HepG2 (cell line): ENCODE results near the gene DELE1. TPM values are rescaled to one million over a fixed set of nuclear protein-coding genes. Genes with fewer than 3 reads are reported as not detected.

ENCODE experiments used
- AGO1 ChIP-seq: fragments of 200-400 bp; formaldehyde crosslinking; IDR thresholded peaks from 2 replicates; pipeline ENCODE4 v1.6.1; 2017; ENCODE audit warnings: mild to moderate bottlenecking, low read depth, low read length, moderate library complexity; ENCODE audit not compliant: poor library complexity, severe bottlenecking
- AHDC1 ChIP-seq: sonication (generic); formaldehyde crosslinking; IDR thresholded peaks from 2 replicates; pipeline ENCODE4 v1.5.1; 2020; ENCODE audit warnings: mild to moderate bottlenecking, missing genetic modification reagents, borderline replicate concordance
- ATF4 ChIP-seq, 2 experiments: fragments of 450-650 bp in 1 of 2; sonication (generic) in 1 of 2; formaldehyde crosslinking; IDR thresholded peaks; 2 replicates each; pipeline versions ENCODE4 v1.5.0 to v1.8.0; 2020 to 2022; ENCODE audit warnings: mild to moderate bottlenecking in 1 of 2, missing genetic modification reagents in 1 of 2
- DDIT3 ChIP-seq: sonication (generic); formaldehyde crosslinking; IDR thresholded peaks from 2 replicates; pipeline ENCODE4 v1.4.0; 2020; ENCODE audit warnings: mild to moderate bottlenecking, missing genetic modification reagents
- HNRNPK ChIP-seq: fragments of 200-400 bp; formaldehyde crosslinking; IDR thresholded peaks from 2 replicates; pipeline ENCODE4 v1.6.1; 2018; ENCODE audit warnings: low read length, low read depth, moderate library complexity, mild to moderate bottlenecking; ENCODE audit not compliant: poor library complexity, severe bottlenecking
- IRF9 ChIP-seq: sonication (generic); formaldehyde crosslinking; IDR thresholded peaks from 2 replicates; pipeline ENCODE4 v1.8.0; 2022; ENCODE audit warnings: missing genetic modification reagents, mild to moderate bottlenecking, borderline replicate concordance
- MAZ ChIP-seq, 2 experiments: sonication (generic) in 1 of 2; formaldehyde crosslinking in 1 of 2; IDR thresholded peaks; 2 replicates each; pipeline versions ENCODE4 v1.5.0 to v1.6.1; 2012 to 2020; ENCODE audit warnings: low read depth in 2 of 2, mild to moderate bottlenecking in 2 of 2, borderline replicate concordance in 1 of 2, improper control_type of control experiment in 1 of 2, low read length in 1 of 2, missing genetic modification reagents in 1 of 2, moderate library complexity in 1 of 2
- NCOA1 ChIP-seq: sonication (generic); formaldehyde crosslinking; IDR thresholded peaks from 2 replicates; pipeline ENCODE4 v1.9.0; 2021; ENCODE audit warnings: missing genetic modification reagents
- RXRB ChIP-seq: IDR thresholded peaks from 2 replicates; pipeline ENCODE4 v1.6.1; 2016; ENCODE audit warnings: borderline replicate concordance, missing genetic modification reagents, missing compliant biosample characterization
- SMAD9 ChIP-seq: sonication (generic); formaldehyde crosslinking; IDR thresholded peaks from 2 replicates; pipeline ENCODE4 v1.5.1; 2020; ENCODE audit warnings: mild to moderate bottlenecking, missing genetic modification reagents
- SOX13 ChIP-seq, 3 experiments: fragments of 450-650 bp in 1 of 3; sonication (generic) in 1 of 3; formaldehyde crosslinking in 1 of 3; IDR thresholded peaks in 2 of 3; conservative IDR thresholded peaks in 1 of 3; 2 replicates each; pipeline versions ENCODE4 v1.5.0 to v1.6.1; 2016 to 2020; ENCODE audit warnings: antibody characterized with exemption in 1 of 3, mild to moderate bottlenecking in 1 of 3, missing compliant biosample characterization in 1 of 3, missing genetic modification reagents in 1 of 3, moderate library complexity in 1 of 3
- ZBTB3 ChIP-seq: sonication (generic); formaldehyde crosslinking; IDR thresholded peaks from 2 replicates; pipeline ENCODE4 v1.4.0; 2020; ENCODE audit warnings: low read depth, mild to moderate bottlenecking, moderate library complexity, missing genetic modification reagents, borderline replicate concordance
- ZNF574 ChIP-seq: sonication (generic); formaldehyde crosslinking; IDR thresholded peaks from 2 replicates; pipeline ENCODE4 v1.4.0; 2020; ENCODE audit warnings: missing genetic modification reagents
- ZNF619 ChIP-seq: sonication (generic); formaldehyde crosslinking; IDR thresholded peaks from 2 replicates; pipeline ENCODE4 v1.4.0; 2020; ENCODE audit warnings: mild to moderate bottlenecking, missing genetic modification reagents
- polyA plus RNA-seq, 8 experiments: library from polyadenylated mRNA; depleted of rRNA in 3 of 8; stranded (reverse) in 7 of 8; unstranded in 1 of 8; fragments of >200 nt; fragmentation: Illumina TruSeq in 4 of 8; extraction: Trizol in 4 of 8; gene quantifications; 2 replicates each; pipeline versions ENCODE4 v1.2.1 to v1.2.3, GENCODE V29; 2011 to 2016; ENCODE audit warnings: low read depth in 4 of 8, missing spikeins in 1 of 8, mixed read lengths in 1 of 8; ENCODE audit not compliant: insufficient read depth in 1 of 8
- total RNA-seq, 5 experiments: library from RNA; depleted of rRNA; stranded (reverse); fragments of >200 nt; fragmentation: Illumina TruSeq; extraction: Trizol; gene quantifications; 2 replicates each; pipeline ENCODE4 v1.2.3, GENCODE V29; 2016; ENCODE audit warnings: low read depth in 1 of 5

Gene DELE1
- total and polyA plus RNA-seq, 2 of the 13 experiments (the other 11 are each of a cell fraction or from before 2014, with no cell fraction given) = 57.5 to 90.3 TPM

- TF ChIP-seq NCOA1 (CRISPR knock-in tag) (no peak), ATF4 (CRISPR knock-in tag; IDR thresholded peaks at IDR 0.05) (no peak), HNRNPK (no peak), AGO1 (peak; percentile 84), RXRB (0 out of 2 replicates have a peak, but pooled peaks have one; percentile 20), ZNF574 (CRISPR knock-in tag) (peak; percentile 97), SOX13 (IDR thresholded peaks at IDR 0.05) (no peak), SOX13 (CRISPR knock-in tag; conservative IDR thresholded peaks at IDR 0.05 in 1 of 2, IDR thresholded peaks at IDR 0.05 in 1 of 2) (peak in 1 of 2 experiments; percentile 10; a peak in 2 of 4 replicates), ZBTB3 (CRISPR knock-in tag) (0 out of 2 replicates have a peak, but pooled peaks have one; percentile 63), IRF9 (peak; percentile 70; the same call in 1 of the 2 replicates), ZNF619 (CRISPR knock-in tag) (peak; percentile 52; the same call in 1 of the 2 replicates), MAZ (IDR thresholded peaks at IDR 0.05; ENCODE audit: borderline replicate concordance, low read depth, low read length) (no peak; the same call in 1 of the 2 replicates), MAZ (CRISPR knock-in tag; IDR thresholded peaks at IDR 0.05; ENCODE audit: low read depth) (peak; percentile 77; the same call in 1 of the 2 replicates), SMAD9 (CRISPR knock-in tag) (no peak), AHDC1 (no peak), DDIT3 (CRISPR knock-in tag) (no peak)
Observed at GRCh38 chr5:141923448-141924313, at the start of gene DELE1 (continued).
